Osteocyte (in vitro differentiated cells): Measurements from ENCODE around the gene NRCAM. TPM values are rescaled to one million over a fixed set of nuclear protein-coding genes. Genes with fewer than 3 reads are reported as not detected.

ENCODE experiments used
- DNase-seq: peaks from one replicate; pipeline ENCODE4 v3.0.0; 2021; ENCODE audit warnings: mixed read lengths; ENCODE audit not compliant: unreplicated experiment; ENCODE audit errors: extremely low spot score
- H3K27ac Mint-ChIP-seq: one replicate; pipeline ENCODE4 v1.8.0; 2021; ENCODE audit warnings: mild to moderate bottlenecking, mixed read lengths; ENCODE audit not compliant: unreplicated experiment
- H3K27me3 Mint-ChIP-seq: one replicate; pipeline ENCODE4 v1.8.0; 2021; ENCODE audit warnings: mixed read lengths; ENCODE audit not compliant: unreplicated experiment
- H3K36me3 Mint-ChIP-seq: one replicate; pipeline ENCODE4 v1.8.0; 2021; ENCODE audit warnings: mixed read lengths; ENCODE audit not compliant: unreplicated experiment
- H3K4me1 Mint-ChIP-seq: one replicate; pipeline ENCODE4 v1.8.0; 2021; ENCODE audit warnings: mixed read lengths; ENCODE audit not compliant: unreplicated experiment
- H3K4me3 Mint-ChIP-seq: one replicate; pipeline ENCODE4 v1.8.0; 2021; ENCODE audit warnings: mild to moderate bottlenecking, moderate library complexity, mixed read lengths; ENCODE audit not compliant: unreplicated experiment
- H3K9me3 Mint-ChIP-seq: one replicate; pipeline ENCODE4 v1.8.0; 2021; ENCODE audit warnings: mixed read lengths; ENCODE audit not compliant: unreplicated experiment
- total RNA-seq: library from RNA; stranded (reverse); gene quantifications from 2 replicates; pipeline ENCODE4 v1.2.1, GENCODE V29; 2021
- TF ChIP-seq, protein P1 (sequence below): fragments of 200-600 bp; sonication (generic); IDR thresholded peaks from 2 replicates; pipeline ENCODE4 v1.5.0; 2021; ENCODE audit warnings: antibody characterized with exemption, mild to moderate bottlenecking, moderate library complexity

NRCAM gene
- total RNA-seq, 1 donor from 2014 or later: 81.8 TPM

DNA sequence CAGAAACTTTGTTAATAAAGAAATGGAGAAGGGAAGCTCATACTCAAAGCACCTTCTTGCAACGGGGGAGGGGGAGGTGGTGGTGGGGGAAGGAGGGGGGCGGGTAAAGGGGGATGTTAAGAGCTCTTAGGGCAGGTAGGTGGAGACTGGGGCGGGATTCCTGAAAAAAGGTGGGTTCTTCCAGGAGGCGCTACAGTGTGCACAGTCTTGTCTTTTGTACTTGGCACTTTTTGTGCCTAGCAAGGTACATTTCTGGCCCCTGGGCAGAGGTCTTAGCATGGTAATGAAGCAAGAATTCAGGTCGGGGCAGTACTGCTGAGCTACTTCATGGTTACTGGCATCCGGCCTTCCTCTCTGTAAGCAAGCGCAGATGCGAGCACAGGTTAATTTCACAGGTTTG, 310.8 kb downstream of the NRCAM start:
- Mint-ChIP-seq H3K36me3 (peaks cover 11% of the 10 kb centered on the region), H3K4me1 (peaks cover 4% of the 10 kb centered on the region), H3K27me3 (no peaks in the 10 kb centered on the region), H3K27ac (no peak overlapping the region), H3K4me3 (no peak overlapping the region), H3K9me3 (no peaks in the 10 kb centered on the region)
- no peak for DNase-seq
- TF ChIP-seq, protein P1, sequence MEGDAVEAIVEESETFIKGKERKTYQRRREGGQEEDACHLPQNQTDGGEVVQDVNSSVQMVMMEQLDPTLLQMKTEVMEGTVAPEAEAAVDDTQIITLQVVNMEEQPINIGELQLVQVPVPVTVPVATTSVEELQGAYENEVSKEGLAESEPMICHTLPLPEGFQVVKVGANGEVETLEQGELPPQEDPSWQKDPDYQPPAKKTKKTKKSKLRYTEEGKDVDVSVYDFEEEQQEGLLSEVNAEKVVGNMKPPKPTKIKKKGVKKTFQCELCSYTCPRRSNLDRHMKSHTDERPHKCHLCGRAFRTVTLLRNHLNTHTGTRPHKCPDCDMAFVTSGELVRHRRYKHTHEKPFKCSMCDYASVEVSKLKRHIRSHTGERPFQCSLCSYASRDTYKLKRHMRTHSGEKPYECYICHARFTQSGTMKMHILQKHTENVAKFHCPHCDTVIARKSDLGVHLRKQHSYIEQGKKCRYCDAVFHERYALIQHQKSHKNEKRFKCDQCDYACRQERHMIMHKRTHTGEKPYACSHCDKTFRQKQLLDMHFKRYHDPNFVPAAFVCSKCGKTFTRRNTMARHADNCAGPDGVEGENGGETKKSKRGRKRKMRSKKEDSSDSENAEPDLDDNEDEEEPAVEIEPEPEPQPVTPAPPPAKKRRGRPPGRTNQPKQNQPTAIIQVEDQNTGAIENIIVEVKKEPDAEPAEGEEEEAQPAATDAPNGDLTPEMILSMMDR: no peak

DNA sequence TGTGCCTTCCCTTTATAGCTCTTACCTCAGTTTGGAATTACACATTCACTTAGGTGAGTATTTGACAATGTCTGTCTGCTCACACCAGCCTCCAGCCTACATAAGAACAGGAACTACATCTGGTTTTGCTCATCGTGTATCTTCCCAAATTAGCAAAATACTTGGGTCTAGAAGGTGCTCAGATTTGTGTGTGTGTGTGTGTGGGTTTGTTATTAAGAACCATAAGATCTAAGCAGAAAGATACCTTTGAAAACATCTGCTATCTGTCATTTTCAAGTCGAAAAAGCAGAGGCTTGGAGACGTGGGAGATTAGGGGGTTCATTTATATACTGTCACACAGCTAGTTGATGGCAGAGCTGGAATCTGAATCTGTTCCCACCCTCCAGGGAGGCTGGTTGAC, 311.3 kb downstream of the NRCAM start:
- TF ChIP-seq, protein P1: no peak
- Mint-ChIP-seq H3K9me3 (no peaks in the 10 kb centered on the region), H3K27ac (no peak overlapping the region), H3K27me3 (no peaks in the 10 kb centered on the region), H3K36me3 (peaks cover 7% of the 10 kb centered on the region), H3K4me3 (no peak overlapping the region), H3K4me1 (peaks cover 9% of the 10 kb centered on the region)
- no peak for DNase-seq

DNA sequence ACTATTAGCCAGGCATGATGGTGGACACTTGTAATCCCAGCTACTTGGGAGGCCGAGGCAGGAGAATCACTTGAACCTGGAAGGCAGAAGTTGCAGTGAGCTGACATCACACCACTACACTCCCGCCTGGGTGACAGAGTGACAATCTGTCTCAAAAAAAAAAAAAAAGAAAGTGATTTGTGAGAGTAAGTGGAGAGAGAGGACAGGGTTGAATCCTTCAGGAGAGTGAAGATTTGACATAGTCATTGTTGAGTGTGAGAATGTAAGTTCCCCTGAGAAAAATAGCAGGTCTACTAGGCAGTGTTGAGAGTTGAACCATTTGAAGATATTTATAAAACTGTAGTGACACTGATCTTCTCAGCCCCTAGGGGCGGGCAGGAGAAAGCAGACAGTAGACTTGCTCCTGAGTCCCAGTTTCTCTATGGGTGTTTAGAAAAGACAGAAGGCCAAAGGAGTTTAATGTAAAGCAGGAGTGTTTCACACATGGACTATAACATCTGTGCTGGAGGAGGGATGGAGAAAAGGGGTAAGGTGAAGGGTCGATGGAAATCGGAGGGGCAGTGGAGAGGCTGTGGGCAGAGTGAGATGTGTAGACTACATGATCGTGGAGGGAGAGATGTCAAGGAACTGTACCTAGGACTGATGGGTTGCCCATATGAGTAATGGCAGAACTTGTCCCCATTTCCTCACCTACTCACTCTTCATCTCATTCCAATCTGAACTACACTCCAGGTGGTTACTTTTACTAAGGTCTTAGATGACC, 312.4 kb downstream of the NRCAM start:
- Mint-ChIP-seq H3K36me3 (peaks cover 1% of the 10 kb centered on the region), H3K4me3 (no peak overlapping the region), H3K27ac (no peak overlapping the region), H3K9me3 (no peaks in the 10 kb centered on the region), H3K4me1 (peaks cover 20% of the 10 kb centered on the region), H3K27me3 (no peaks in the 10 kb centered on the region)
- TF ChIP-seq, protein P1: no peak
- no peak for DNase-seq

DNA sequence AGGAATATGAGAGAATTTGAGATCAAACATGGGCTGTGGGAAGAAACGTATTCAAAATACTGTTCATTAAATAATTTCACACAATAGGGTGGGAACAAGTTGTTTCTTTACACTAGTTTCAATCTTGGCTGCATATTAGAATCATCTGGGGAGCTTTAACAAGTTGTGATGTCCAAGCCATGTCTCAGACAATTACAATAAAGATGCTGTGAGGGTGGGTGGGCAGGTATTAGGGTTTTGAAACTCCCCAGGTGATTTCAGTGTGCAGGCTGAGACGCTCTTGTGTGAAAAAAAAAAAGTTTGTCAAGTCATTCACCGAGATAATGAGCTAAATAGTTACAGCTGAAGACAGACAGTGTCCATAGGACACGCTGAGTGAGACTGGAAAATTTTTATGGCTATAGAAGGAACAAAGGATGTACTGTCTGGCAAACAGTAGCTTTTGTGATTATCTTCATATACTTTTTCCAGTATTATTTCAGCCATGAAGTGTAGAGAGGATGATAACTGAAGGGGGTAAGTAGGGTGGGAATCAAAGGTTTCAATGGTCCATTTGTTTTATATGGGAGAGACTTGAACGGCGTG, 313.5 kb downstream of the NRCAM start:
- no peak overlapping the region for H3K27ac Mint-ChIP-seq
- H3K36me3 Mint-ChIP-seq: no peaks in the 10 kb centered on the region
- H3K4me3 Mint-ChIP-seq: no peak overlapping the region

DNA sequence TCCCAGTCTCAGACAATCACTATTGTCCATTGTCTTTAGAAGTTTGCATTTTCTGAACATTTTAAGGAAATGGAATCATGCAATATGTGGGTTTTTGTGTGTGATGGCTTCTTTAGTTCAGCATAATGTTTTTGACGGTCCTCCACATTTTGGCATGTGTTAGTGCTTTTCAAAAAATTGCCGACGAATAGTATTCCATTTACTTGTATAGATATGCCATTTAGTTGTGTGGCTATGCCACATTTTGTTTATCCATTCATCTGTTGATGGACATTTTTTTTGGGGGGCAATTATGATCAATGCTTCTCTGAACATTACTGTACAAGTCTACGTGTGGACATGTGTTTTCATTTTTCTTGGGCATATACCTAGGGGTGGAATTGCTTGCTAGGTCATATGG, 314.1 kb downstream of the NRCAM start:
- H3K27ac Mint-ChIP-seq: no peak overlapping the region
- no peaks in the 10 kb centered on the region for H3K36me3 Mint-ChIP-seq

More for the DNA sequence above, 313.5 kb downstream of the NRCAM start:
- Mint-ChIP-seq H3K9me3 (no peaks in the 10 kb centered on the region), H3K4me1 (peaks cover 30% of the 10 kb centered on the region), H3K27me3 (no peaks in the 10 kb centered on the region)
- TF ChIP-seq, protein P1: no peak
- DNase-seq: no peak

More for the DNA sequence above, 314.1 kb downstream of the NRCAM start:
- TF ChIP-seq, protein P1: no peak
- Mint-ChIP-seq H3K27me3 (no peaks in the 10 kb centered on the region), H3K4me3 (no peak overlapping the region), H3K9me3 (no peaks in the 10 kb centered on the region), H3K4me1 (peaks cover 32% of the 10 kb centered on the region)
- no peak for DNase-seq
